Kidney (tissue), 14 donors: ENCODE results near the gene GPC3. TPM values are rescaled to one million over a fixed set of nuclear protein-coding genes. Genes with fewer than 3 reads are reported as not detected.

Source experiments
- DNase-seq, 5 donors: peaks; one replicate each; pipeline ENCODE4 v3.0.0-alpha.2; 2013 to 2020
- FAIRE-seq: peaks from 2 replicates; lab custom pipeline; 2012; peaks lifted over from hg19 to GRCh38; lab: Jason Lieb, UNC
- H3K27ac ChIP-seq, 2 donors: one replicate each; pipeline ENCODE4 v1.7.0; 2013; ENCODE audit warnings: low read depth in 2 of 2, low read length in 2 of 2, inconsistent platforms in 1 of 2
- H3K27me3 ChIP-seq: one replicate; pipeline ENCODE4 v1.7.1; 2013; ENCODE audit warnings: low read length, inconsistent platforms; ENCODE audit not compliant: control insufficient read depth, insufficient read depth
- H3K36me3 ChIP-seq, 3 donors: one replicate each; pipeline versions ENCODE4 v1.7.0 to v1.7.1; 2013; ENCODE audit warnings: low read length in 3 of 3, control low read depth in 1 of 3, inconsistent platforms in 1 of 3; ENCODE audit not compliant: insufficient read depth in 3 of 3, control insufficient read depth in 2 of 3
- H3K4me1 ChIP-seq, 3 donors: one replicate each; pipeline versions ENCODE4 v1.7.0 to v1.7.1; 2013; ENCODE audit warnings: low read length in 3 of 3, inconsistent platforms in 1 of 3, low read depth in 1 of 3; ENCODE audit not compliant: control insufficient read depth in 2 of 3, insufficient read depth in 2 of 3
- H3K4me3 ChIP-seq, 3 donors: one replicate each; pipeline versions ENCODE4 v1.7.0 to v1.8.1; 2013; ENCODE audit warnings: low read length in 3 of 3, control low read depth in 1 of 3, inconsistent platforms in 1 of 3
- H3K9ac ChIP-seq, 3 donors: one replicate each; pipeline versions ENCODE4 v1.7.0 to v1.7.1; 2013; ENCODE audit warnings: low read length in 3 of 3, control low read depth in 1 of 3, inconsistent platforms in 1 of 3
- H3K9me3 ChIP-seq, 3 donors: one replicate each; pipeline versions ENCODE4 v1.7.0 to v1.7.1; 2013; ENCODE audit warnings: low read length in 3 of 3, control low read depth in 1 of 3, inconsistent platforms in 1 of 3; ENCODE audit not compliant: control insufficient read depth in 2 of 3, insufficient read depth in 1 of 3
- intact Hi-C: fragments of 100-400 bp; cut with DNase I; formaldehyde crosslinking; loops from one replicate; pipeline ENCODE4 v1.11.1; 2022
- polyA plus RNA-seq: library from polyadenylated mRNA; stranded (reverse); fragments of 350-450 nt; fragmentation: Illumina TruSeq; extraction: RNeasy Lipid Tissue Mini Kit (QIAGEN cat#74804); gene quantifications from one replicate; pipeline ENCODE4 v1.2.3, GENCODE V29; 2014; ENCODE audit warnings: low read depth, low replicate concordance; ENCODE audit not compliant: insufficient read depth
- total RNA-seq: library from RNA; stranded (reverse); fragmentation: NEBNext Ultra II Directional; extraction: Animal tissue kit (Norgen Biotek cat#: 25700); gene quantifications from one replicate; pipeline ENCODE4 v1.2.1, GENCODE V29; 2021
- TF ChIP-seq, protein P1 (sequence below): IDR thresholded peaks from 3 replicates; pipeline ENCODE4 v1.5.1; 2012; ENCODE audit warnings: mild to moderate bottlenecking, moderate library complexity, borderline replicate concordance; ENCODE audit not compliant: insufficient read depth; ENCODE audit errors: extremely low read depth
- donor health status: control.
- donor health status: control.
- donor health status: control.
- donor health status: control.
- donor health status: control.
- donor health status: DM: yes; HTN: yes; CAD: no.
- donor health status: Normal renal cell carcinoma (clear cell type).

GPC3 gene
- total and polyA plus RNA-seq, 2 donors from 2014 or later = 43.0 to 52.5 TPM

DNA sequence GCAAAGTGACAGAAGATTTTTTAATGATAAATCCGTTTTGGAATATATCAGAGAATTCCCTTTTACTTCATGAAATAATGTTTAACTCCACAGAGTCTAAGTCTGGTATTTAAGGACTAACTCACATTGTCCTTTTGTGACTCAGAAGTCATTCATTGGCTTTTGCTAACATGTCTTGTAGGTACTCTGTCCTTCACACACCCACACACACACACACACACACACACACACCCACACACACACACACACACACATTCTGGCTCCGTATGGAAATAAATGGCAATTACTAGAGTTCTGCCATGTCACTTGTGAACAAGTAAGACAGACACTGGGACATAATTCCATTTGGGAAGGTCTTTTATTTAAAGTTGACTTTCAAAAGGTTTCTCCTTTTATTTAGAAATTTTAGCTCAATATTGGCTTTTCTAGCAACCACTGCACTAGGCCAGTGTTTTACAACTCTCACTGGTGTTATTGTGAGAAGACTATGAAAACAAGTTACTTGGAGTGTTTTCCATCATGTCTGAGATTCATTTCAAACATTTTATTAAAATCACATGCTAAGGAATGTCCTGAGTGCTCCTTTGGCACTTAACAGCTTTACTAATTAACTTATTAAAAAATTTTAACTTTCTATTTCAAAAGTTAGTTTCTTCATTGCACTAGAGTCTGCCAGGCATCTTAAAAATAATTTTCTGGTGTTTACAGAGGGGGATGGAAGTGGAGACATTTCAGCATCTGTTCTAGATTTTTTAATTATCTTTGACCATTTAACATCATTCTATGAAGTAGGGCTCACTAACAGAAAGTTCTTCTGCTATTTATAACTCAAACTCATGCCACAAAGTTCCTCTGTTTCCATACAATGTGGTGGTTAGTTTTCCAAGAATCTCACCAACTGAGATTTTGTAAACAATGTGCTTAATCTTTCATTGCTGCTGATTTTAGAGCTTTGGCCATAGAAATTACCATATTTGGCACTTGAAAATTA lies 329.8 kb downstream of the GPC3 start:
- Histone ChIP-seq H3K4me1 (peaks cover 0 to 15% (median 0%) of the 10 kb centered on the region in 3 donors), H3K4me3 (no peak overlapping the region), H3K27ac (peak overlapping the region; percentile 63 to 80), H3K27me3 (no peaks in the 10 kb centered on the region), H3K9ac (no peak overlapping the region), H3K9me3 (no peaks in the 10 kb centered on the region), H3K36me3 (no peaks in the 10 kb centered on the region)
- TF ChIP-seq, protein P1, sequence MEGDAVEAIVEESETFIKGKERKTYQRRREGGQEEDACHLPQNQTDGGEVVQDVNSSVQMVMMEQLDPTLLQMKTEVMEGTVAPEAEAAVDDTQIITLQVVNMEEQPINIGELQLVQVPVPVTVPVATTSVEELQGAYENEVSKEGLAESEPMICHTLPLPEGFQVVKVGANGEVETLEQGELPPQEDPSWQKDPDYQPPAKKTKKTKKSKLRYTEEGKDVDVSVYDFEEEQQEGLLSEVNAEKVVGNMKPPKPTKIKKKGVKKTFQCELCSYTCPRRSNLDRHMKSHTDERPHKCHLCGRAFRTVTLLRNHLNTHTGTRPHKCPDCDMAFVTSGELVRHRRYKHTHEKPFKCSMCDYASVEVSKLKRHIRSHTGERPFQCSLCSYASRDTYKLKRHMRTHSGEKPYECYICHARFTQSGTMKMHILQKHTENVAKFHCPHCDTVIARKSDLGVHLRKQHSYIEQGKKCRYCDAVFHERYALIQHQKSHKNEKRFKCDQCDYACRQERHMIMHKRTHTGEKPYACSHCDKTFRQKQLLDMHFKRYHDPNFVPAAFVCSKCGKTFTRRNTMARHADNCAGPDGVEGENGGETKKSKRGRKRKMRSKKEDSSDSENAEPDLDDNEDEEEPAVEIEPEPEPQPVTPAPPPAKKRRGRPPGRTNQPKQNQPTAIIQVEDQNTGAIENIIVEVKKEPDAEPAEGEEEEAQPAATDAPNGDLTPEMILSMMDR = no peak
- FAIRE-seq = peak; percentile 91
- no peak for DNase-seq
- intact Hi-C loops = no loop called here

DNA sequence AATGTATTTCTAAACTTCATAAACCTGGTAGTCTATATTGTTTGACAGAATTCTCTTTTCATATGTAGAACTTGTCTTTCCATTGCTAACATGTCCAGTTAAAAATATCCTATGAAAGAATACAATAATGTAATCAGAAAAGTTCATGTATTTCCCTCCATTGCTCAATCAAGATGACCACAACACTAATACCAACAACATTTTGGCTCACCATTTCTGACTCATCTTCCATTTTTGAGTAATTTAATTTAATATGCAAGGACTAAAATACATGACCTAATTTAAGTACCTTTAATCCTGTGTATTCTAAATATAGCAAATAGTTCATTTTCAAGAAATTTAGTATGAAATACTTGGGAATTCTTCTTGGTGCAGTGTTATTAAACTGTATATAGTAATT lies 330.6 kb downstream of the GPC3 start:
- intact Hi-C loops = no loop called here
- H3K9me3 ChIP-seq = no peaks in the 10 kb centered on the region
- no peak overlapping the region for H3K4me3 ChIP-seq
- H3K27ac ChIP-seq = peak overlapping the region in 1 of 2 donors; percentile 63
- no peaks in the 10 kb centered on the region for H3K27me3 ChIP-seq
- no peak for DNase-seq
- peaks cover 0 to 15% (median 0%) of the 10 kb centered on the region in 3 donors for H3K4me1 ChIP-seq
- H3K9ac ChIP-seq = no peak overlapping the region
- no peak for FAIRE-seq
- TF ChIP-seq, protein P1 = no peak
- H3K36me3 ChIP-seq = no peaks in the 10 kb centered on the region

- H3K27ac ChIP-seq = no peak overlapping the region
- H3K36me3 ChIP-seq = no peaks in the 10 kb centered on the region
- peak in 1 of 5 donors; percentile 11 for DNase-seq
- intact Hi-C loops = no loop called here
- no peak overlapping the region for H3K4me3 ChIP-seq
- TF ChIP-seq, protein P1 = no peak
- FAIRE-seq = peak; percentile 87
- peaks cover 0 to 15% (median 0%) of the 10 kb centered on the region in 3 donors for H3K4me1 ChIP-seq
- H3K9ac ChIP-seq = no peak overlapping the region
- no peaks in the 10 kb centered on the region for H3K27me3 ChIP-seq
- no peaks in the 10 kb centered on the region for H3K9me3 ChIP-seq
These were observed 332.0 kb downstream of the GPC3 start for GRCh38 chrX:133653358-133653757.
